ENCODE data around the gene SHMT1.

The SHMT1 gene

GRCh38 chr17:18280766-18281371 is 82.5 kb downstream of the SHMT1 start:
- no peak for DNase-seq

DNA sequence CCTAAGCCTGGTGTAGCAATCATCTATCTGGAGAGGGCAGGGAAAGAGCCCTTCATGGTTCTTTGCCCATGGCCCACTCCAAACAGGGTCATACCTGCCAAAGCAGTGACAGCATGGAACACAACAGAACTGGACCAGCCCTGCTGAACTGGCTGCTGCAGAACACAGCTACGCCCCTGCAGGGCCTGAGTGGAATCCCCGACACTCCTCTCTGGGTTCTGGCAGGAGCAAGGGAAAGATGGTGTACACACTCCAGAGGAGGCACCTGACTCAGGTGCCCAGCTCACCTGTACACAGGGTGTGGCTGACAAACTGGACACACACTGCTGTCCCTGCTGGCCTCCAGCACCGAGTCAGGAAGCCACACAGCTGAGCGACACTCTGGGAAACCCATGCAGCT is 83.1 kb downstream of the SHMT1 start:
- no peak for DNase-seq

- DNase-seq: no peak
These were observed 84.5 kb downstream of the SHMT1 start for GRCh38 chr17:18278867-18279266.
